ENCODE data around the gene OLFML2B.
"Not testable (repeated sequence)": the region's sequence is repeated elsewhere in the genome, so short reads cannot be mapped to it uniquely, and the experiment has no call there.

Gene OLFML2B

DNA sequence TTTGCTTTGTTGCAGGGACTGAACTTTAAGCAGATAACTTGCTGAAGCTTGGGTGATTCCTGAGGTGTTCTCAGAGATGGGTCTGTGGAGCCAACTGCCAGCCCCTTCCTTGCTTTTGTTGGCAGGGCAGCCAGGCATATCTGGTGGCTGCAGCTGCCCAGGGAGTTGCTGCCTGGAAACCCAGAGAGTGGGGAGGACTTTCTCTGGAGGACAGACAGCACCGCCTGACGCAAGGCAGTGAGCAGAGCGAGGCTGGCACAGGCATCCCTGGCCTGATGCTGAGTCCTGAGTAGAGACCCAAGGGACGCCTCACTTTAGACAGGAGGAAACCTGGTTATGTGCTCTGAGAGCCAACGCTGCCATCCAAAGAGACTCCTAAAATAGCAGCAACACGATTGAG lies 9.8 kb upstream of the OLFML2B start:
- DNase-seq, result no peak

GRCh38 chr1:162030759-162031280 lies 7.2 kb upstream of the OLFML2B start:
- no peak for DNase-seq

- no peak for DNase-seq
Measured at GRCh38 chr1:162029157-162029556, 5.5 kb upstream of the OLFML2B start.

DNA sequence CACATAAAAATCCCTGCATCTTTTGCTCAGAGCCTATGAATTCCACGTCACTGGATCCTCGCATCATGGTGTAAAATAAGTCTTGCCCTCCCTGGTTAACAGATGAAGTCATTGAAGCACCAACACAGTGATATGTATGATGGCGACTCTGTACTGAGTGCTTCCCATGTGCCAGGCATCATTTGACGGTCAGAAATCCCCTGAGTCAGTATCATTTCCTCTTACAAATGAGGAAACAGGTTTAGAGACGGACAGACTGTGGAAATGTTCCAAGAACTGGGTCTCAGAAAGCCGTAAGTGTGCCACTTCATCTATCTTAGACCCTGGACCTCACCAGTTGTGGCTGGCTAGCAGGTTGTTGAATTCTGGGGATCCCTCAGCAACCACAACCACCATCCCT lies 5.1 kb upstream of the OLFML2B start:
- DNase-seq, result no peak

- DNase-seq, result no peak
Measured at GRCh38 chr1:162026881-162027280, 3.2 kb upstream of the OLFML2B start.

DNA sequence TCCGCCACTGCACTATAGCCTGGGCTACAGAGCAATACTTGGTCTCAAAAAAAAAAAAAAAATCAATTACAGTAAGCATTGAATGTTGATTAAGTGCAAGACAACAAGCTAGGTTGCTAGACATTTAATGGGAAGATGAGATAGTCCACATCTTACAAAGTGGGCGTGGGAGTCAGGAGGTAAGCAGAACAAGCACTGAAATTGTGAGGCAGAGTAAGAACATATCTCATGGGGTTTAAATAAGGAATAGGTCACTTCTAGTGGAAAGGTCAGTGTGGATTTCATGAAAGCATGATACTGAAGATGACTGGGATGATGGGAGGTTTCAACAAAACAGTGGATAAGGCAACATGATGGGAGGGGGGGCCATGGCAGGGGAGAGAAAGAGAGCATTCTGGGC lies 1.9 kb upstream of the OLFML2B start:
- no peak for DNase-seq

GRCh38 chr1:162023181-162023546 lies 505 bp downstream of the OLFML2B start:
- no peak for DNase-seq

DNA sequence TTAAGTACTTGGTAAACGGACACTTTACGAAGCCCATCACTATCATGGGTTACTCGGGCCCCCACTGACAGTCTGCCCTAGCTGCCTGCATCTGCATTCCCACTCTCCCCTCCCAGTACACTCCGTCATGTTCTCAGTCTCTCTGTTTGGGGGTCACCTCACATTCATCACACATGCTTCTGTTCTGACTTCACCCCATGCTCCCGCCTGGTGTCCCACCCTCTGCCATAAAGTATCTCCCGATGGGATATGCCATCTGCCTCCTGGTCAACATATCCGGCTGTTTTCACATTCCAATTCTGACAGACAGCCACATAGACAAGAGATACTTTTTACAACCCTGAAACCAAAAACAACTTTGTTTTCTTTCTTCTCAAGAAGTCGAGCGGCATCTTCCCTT lies 1.0 kb downstream of the OLFML2B start:
- no peak for DNase-seq

DNA sequence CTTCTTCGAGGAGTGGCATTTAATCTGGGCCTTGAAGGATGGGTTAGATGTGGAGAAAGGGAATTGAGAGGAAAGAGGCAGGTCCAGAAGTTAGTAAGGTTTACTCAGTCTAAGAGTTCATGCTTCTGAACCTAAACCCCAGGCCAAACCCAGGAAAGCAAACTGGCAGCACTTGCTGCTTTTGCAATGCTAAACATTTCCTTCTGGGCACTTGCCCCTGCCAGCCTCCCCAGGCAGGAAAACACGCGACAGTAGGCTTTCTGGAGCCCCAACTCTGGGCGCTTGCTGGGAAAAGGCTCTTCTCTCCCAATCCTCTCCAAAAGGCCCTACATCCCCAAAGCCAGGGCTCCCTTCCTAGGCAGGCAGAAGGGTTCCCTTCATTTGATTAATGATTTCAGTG lies 2.5 kb downstream of the OLFML2B start:
- DNase-seq, result no peak

- no peak for DNase-seq
Measured at GRCh38 chr1:162020150-162020549, 3.5 kb downstream of the OLFML2B start.

GRCh38 chr1:162019446-162019845 lies 4.2 kb downstream of the OLFML2B start:
- no peak for DNase-seq

- no peak for DNase-seq
Measured at GRCh38 chr1:162019006-162019405, 4.7 kb downstream of the OLFML2B start.

- no peak for DNase-seq
Measured at GRCh38 chr1:162018418-162018817, 5.3 kb downstream of the OLFML2B start.

GRCh38 chr1:162017791-162018190 lies 5.9 kb downstream of the OLFML2B start:
- not testable (repeated sequence) for DNase-seq

DNA sequence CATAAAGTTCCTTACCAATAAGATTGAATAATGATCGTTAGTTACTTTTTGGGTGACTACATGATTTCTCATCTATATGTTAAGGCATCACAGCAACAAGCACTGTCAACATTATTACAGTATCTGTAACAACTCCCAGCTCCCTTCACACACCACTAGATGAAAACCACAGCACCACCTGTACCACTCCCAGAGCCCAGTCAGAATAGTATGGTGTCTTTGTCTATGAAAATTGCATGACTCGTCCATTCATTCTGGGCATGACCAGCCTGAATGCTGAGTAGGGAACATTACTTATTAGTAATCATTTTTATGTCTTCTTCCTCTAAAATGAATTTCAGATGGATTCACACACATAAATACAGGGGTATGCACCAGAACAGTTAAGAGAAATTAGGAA lies 7.0 kb downstream of the OLFML2B start:
- no peak for DNase-seq

GRCh38 chr1:162015196-162015595 lies 8.5 kb downstream of the OLFML2B start:
- no peak for DNase-seq

GRCh38 chr1:162014202-162014601 lies 9.5 kb downstream of the OLFML2B start:
- no peak for DNase-seq

DNA sequence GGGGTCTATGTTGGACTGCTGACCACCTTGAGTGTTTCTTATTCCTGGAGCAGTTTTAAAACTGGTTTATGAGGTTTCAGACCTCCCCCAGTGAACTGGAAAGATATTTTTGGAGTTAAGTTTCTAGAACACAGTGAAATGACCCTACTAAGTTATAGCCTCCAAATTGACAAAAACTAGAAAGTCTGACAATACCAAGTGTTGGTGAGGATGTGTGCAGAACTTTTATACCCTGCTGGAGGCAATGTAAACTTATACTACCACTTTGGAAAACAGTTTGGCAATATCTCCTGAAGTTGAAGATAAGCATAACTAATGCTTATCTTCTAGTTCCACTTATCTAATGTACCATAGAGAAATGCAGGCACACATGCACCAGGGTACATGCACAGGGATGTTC lies 10.4 kb downstream of the OLFML2B start:
- DNase-seq, result no peak

GRCh38 chr1:162011337-162012012 lies 12.2 kb downstream of the OLFML2B start:
- DNase-seq, result no peak

DNA sequence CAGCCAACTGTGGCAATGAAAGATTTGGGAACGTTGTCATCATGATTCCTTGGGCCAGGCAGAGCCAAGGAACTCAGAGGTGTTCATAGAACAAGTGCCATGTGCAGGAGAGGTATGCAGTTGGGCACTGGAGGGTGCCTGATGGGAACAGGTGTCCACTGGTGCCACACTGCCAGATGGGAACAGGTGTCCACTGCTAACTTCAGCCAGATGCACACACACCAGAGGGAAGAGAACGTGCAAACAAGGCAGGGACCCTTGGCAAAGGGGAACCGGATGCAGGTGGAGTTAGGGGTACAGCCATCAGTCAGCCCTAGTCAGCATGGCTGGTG lies 13.5 kb downstream of the OLFML2B start:
- no peak for DNase-seq

DNA sequence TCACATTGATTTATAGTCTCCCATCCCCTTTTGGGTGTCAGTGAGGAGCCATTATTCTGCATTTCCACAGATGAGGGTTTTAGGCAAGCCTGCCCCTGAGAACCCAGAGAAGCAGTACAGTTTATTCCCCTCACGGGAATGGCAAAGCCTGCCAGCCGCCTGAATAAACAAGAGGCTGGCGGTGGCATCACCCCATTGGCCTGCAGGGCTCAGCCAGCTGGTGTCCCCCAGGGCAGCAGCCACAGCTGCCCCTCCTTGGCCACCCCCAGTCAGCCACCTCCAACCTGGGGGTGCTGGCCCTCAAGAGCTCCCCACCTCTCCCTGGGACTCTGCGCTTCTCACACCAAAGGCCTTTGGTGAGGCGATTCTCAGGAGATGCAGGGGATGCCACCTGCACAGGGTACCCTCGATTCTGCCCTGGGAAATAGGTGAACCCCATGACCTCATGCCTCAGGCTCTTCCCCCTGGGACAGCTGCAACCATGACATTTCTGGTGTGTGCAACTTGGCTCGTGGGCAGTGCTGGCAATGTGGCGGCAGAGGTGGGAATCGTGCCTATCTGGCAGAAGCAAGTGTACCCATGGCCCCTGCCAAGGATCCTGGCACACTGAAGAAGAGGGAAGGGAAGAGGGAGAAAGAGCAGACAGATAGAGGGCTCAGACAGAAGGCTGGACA lies 14.0 kb downstream of the OLFML2B start:
- no peak for DNase-seq

DNA sequence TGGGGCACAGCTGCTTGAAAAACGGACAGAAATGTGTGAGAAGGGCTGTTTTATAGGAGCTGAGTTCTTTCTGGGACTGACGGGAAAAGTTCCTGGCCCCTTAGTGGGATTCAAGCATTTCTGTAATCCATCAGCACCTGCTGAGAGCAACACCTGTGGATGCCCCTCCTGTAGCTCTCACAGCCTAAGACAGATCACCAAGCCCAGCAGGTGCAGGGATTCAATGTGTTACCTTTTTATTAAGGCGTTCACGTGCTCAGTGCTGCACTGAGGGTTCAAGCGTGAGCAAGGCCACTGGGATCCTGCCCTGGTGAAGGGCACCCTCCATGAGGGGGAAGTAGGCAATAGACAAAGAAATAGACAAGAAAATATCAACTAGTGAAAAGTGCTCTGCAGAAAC lies 14.9 kb downstream of the OLFML2B start:
- DNase-seq, result no peak

DNA sequence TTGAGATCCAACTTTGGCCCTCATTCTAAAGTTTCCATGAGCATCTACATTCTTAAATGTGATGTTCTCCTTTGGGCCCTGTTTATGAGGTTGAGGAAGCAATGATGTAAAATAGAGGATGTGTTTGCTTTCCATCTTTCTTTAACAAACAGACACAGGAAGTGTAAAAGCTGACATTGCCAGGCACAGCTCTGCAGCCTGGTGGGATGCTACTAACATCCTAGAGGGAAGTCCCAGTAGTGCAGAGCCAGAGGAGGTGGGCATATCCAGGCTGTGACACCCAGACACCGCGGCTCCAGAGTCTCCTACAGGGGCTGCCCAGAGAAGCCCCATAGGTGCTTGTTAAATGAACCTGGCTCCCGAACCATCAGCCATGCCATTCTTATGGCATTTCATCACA lies 16.2 kb downstream of the OLFML2B start:
- no peak for DNase-seq

DNA sequence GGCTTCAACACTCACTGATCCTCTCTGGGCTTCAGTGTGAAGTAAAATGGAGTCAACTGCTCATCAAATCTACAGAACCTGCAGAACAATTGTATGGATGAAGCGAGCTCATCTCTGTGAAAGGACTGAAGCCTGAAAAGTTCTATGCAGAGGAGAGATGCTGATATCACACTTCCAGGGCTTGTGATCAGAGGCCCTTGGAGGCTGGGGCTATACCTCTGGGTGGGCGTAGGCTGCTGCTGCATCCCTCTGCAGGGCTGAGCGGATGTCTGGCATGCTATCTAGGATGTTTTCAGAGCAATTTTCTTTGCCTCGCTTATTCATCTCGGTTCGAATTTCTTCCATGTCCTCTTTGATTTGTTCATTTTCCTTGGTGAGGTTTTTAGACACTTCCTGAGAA lies 17.6 kb downstream of the OLFML2B start:
- no peak for DNase-seq

DNA sequence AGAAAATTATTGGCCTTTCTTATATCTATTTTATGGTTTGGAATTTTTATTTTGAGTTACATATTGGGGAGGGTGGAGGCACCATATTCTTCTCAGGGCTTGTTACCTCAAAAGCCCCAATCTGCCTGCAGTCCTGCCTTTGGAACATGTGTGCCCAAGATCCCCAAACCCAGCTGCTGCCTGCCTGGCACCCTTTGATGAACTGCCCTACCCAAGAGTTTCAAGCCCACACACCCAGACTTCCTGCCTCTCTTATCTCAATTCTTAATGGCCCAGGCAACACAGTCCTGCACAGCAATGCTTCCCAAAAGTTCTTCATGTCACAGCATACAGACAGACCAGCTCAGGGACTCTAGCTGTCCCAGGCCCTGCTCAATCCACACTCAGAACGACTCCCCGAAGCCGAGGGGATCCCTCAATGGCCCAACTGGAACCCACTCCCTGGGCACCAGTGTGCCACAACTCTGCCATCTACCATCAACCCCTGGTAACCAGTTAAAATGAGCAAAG lies 19.2 kb downstream of the OLFML2B start:
- no peak for DNase-seq

Data from CD4-positive, alpha-beta T cell treated with Interleukin-12 subunit alpha and Interleukin-12 subunit beta, for 1 hour (primary cell).